ENCODE measurements around the gene MRPL19.

Gene MRPL19

GRCh38 chr2:75646583-75647425, at the start of gene MRPL19:
MRPL19 (plus strand) TSS chr2:75646783; CDS start chr2:75646808, 25 bp downstream.
- peak; percentile 88 for DNase-seq (ENCODE audit: low spot score)

GRCh38 chr2:75596784-75597183, 49.8 kb upstream of the MRPL19 start:
- no peak for DNase-seq (ENCODE audit: low spot score)

- DNase-seq (ENCODE audit: low spot score): no peak
These were observed 48.6 kb upstream of the MRPL19 start for GRCh38 chr2:75597949-75598348.

- no peak for DNase-seq (ENCODE audit: low spot score)
These were observed 47.9 kb upstream of the MRPL19 start for GRCh38 chr2:75598589-75599155.

- DNase-seq (ENCODE audit: low spot score): no peak
These were observed 46.0 kb upstream of the MRPL19 start for GRCh38 chr2:75600461-75601011.

- DNase-seq (ENCODE audit: low spot score): peak; percentile 47
These were observed 43.8 kb upstream of the MRPL19 start for GRCh38 chr2:75602724-75603342.

- no peak for DNase-seq (ENCODE audit: low spot score)
These were observed 43.1 kb upstream of the MRPL19 start for GRCh38 chr2:75603477-75603876.

- DNase-seq (ENCODE audit: low spot score): no peak
These were observed 42.1 kb upstream of the MRPL19 start for GRCh38 chr2:75604484-75604883.

- DNase-seq (ENCODE audit: low spot score): peak; percentile 64
These were observed 40.6 kb upstream of the MRPL19 start for GRCh38 chr2:75605770-75606529.

- no peak for DNase-seq (ENCODE audit: low spot score)
These were observed 39.7 kb upstream of the MRPL19 start for GRCh38 chr2:75606761-75607399.

- no peak for DNase-seq (ENCODE audit: low spot score)
These were observed 39.2 kb upstream of the MRPL19 start for GRCh38 chr2:75607400-75607798.

GRCh38 chr2:75607988-75608683, 38.4 kb upstream of the MRPL19 start:
- DNase-seq (ENCODE audit: low spot score): no peak

- peak; percentile 66 for DNase-seq (ENCODE audit: low spot score)
These were observed 37.8 kb upstream of the MRPL19 start for GRCh38 chr2:75608684-75609333.

GRCh38 chr2:75609334-75609689, 37.3 kb upstream of the MRPL19 start:
- no peak for DNase-seq (ENCODE audit: low spot score)

- DNase-seq (ENCODE audit: low spot score): no peak
These were observed 36.6 kb upstream of the MRPL19 start for GRCh38 chr2:75609937-75610508.

- no peak for DNase-seq (ENCODE audit: low spot score)
These were observed 35.9 kb upstream of the MRPL19 start for GRCh38 chr2:75610671-75611070.

GRCh38 chr2:75612108-75612861, 34.3 kb upstream of the MRPL19 start:
- no peak for DNase-seq (ENCODE audit: low spot score)

GRCh38 chr2:75612862-75613243, 33.7 kb upstream of the MRPL19 start:
- no peak for DNase-seq (ENCODE audit: low spot score)

GRCh38 chr2:75614162-75614651, 32.4 kb upstream of the MRPL19 start:
- no peak for DNase-seq (ENCODE audit: low spot score)

Measured in LoVo (cell line).